K562 (cell line): ENCODE data around the gene SYS1. TPM values are rescaled to one million over a fixed set of nuclear protein-coding genes. Genes with fewer than 3 reads are reported as not detected.

Experiments
- ARID1B ChIP-seq: fragments of 450-650 bp; IDR thresholded peaks from 2 replicates; pipeline ENCODE4 v1.6.1; 2016; ENCODE audit warnings: antibody characterized with exemption, mild to moderate bottlenecking, inconsistent platforms
- BRCA1 ChIP-seq, 2 experiments: fragments of 450-650 bp in 1 of 2; sonication (generic) in 1 of 2; formaldehyde crosslinking in 1 of 2; IDR thresholded peaks; 2 replicates each; pipeline versions ENCODE4 v1.5.0 to v1.6.1; 2017 to 2020; ENCODE audit warnings: mild to moderate bottlenecking in 1 of 2, missing genetic modification reagents in 1 of 2
- CBFA2T2 ChIP-seq: fragments of 450-650 bp; conservative IDR thresholded peaks from 2 replicates; pipeline ENCODE4 v1.6.1; 2017; ENCODE audit warnings: mild to moderate bottlenecking
- E2F5 ChIP-seq: sonication (generic); formaldehyde crosslinking; IDR thresholded peaks from 2 replicates; pipeline ENCODE4 v1.8.0; 2022; ENCODE audit warnings: mild to moderate bottlenecking, missing genetic modification reagents
- FOXO4 ChIP-seq: fragments of 450-650 bp; formaldehyde crosslinking; IDR thresholded peaks from 2 replicates; pipeline ENCODE4 v1.4.0; 2020; ENCODE audit warnings: mild to moderate bottlenecking, moderate library complexity
- JUNB ChIP-seq: fragments of 450-650 bp; formaldehyde crosslinking; conservative IDR thresholded peaks from 2 replicates; pipeline ENCODE4 v1.4.0; 2020; ENCODE audit warnings: mild to moderate bottlenecking
- MBD1 ChIP-seq: fragments of 250-450 bp; sonication (Bioruptor Pico); IDR thresholded peaks from 2 replicates; pipeline ENCODE4 v1.8.0; 2022; ENCODE audit warnings: inconsistent platforms
- NFE2L1 ChIP-seq: fragments of 450-650 bp; IDR thresholded peaks from 2 replicates; pipeline ENCODE4 v1.6.1; 2016; ENCODE audit warnings: missing genetic modification characterization, low read depth, mild to moderate bottlenecking, missing compliant biosample characterization, moderate library complexity, borderline replicate concordance
- NFXL1 ChIP-seq: fragments of 450-650 bp; formaldehyde crosslinking; IDR thresholded peaks from 2 replicates; pipeline ENCODE4 v1.4.0; 2021; ENCODE audit warnings: mild to moderate bottlenecking
- POLR2H ChIP-seq: IDR thresholded peaks from 2 replicates; pipeline ENCODE4 v1.6.1; 2016; ENCODE audit warnings: missing genetic modification characterization, low read depth, mild to moderate bottlenecking, control low read depth, missing compliant biosample characterization, moderate library complexity
- RBM15 ChIP-seq: fragments of 200-400 bp; formaldehyde crosslinking; IDR thresholded peaks from 2 replicates; pipeline ENCODE4 v1.6.1; 2018; ENCODE audit warnings: mild to moderate bottlenecking, low read length, moderate library complexity; ENCODE audit not compliant: insufficient read depth
- RCOR1 ChIP-seq, 2 experiments: IDR thresholded peaks; 2 replicates each; pipeline ENCODE4 v1.6.1; 2012; ENCODE audit warnings: low read depth in 2 of 2, low read length in 2 of 2, borderline replicate concordance in 1 of 2, improper control_type of control experiment in 1 of 2
- RFX5 ChIP-seq: IDR thresholded peaks from 2 replicates; pipeline ENCODE4 v1.6.1; 2011; ENCODE audit warnings: low read depth, mild to moderate bottlenecking, improper control_type of control experiment, low read length
- TFAP4 ChIP-seq: sonication (generic); formaldehyde crosslinking; IDR thresholded peaks from 2 replicates; pipeline ENCODE4 v1.8.0; 2022; ENCODE audit warnings: missing genetic modification reagents, mild to moderate bottlenecking, moderate library complexity, borderline replicate concordance
- THAP12 ChIP-seq: fragments of 250-450 bp; sonication (Bioruptor Pico); IDR thresholded peaks from 2 replicates; pipeline ENCODE4 v1.9.0; 2021; ENCODE audit warnings: mild to moderate bottlenecking, inconsistent platforms
- TOE1 ChIP-seq, 2 experiments: fragments of 450-650 bp in 1 of 2; sonication (generic) in 1 of 2; formaldehyde crosslinking in 1 of 2; IDR thresholded peaks; 2 replicates each; pipeline versions ENCODE4 v1.7.1 to v1.8.0; 2016 to 2022; ENCODE audit warnings: borderline replicate concordance in 2 of 2, mild to moderate bottlenecking in 2 of 2, antibody characterized with exemption in 1 of 2, inconsistent platforms in 1 of 2, low read depth in 1 of 2, missing genetic modification reagents in 1 of 2, moderate library complexity in 1 of 2
- ZNF165 ChIP-seq: fragments of 250-450 bp; sonication (Bioruptor Pico); IDR thresholded peaks from 2 replicates; pipeline ENCODE4 v1.4.0; 2020; ENCODE audit warnings: borderline replicate concordance
- ZNF583 ChIP-seq: fragments of 250-450 bp; sonication (Bioruptor Pico); IDR thresholded peaks from 2 replicates; pipeline ENCODE4 v1.4.0; 2020
- ZNF766 ChIP-seq: fragments of 200-800 bp; sonication (Bioruptor generic); conservative IDR thresholded peaks from 2 replicates; pipeline ENCODE4 v1.6.1; 2016; ENCODE audit warnings: missing genetic modification characterization, missing compliant biosample characterization
- polyA plus RNA-seq, 8 experiments: library from polyadenylated mRNA; depleted of rRNA in 4 of 8; stranded (reverse) in 5 of 8; unstranded in 3 of 8; fragments of >200 nt; fragmentation: Nextera tagmentation in 2 of 8; fragmentation: Illumina TruSeq in 1 of 8; extraction: Ambion mirVana in 2 of 8; extraction: Trizol in 1 of 8; gene quantifications; 2 replicates each; pipeline versions ENCODE4 v1.2.1 to v1.2.3, GENCODE V29; 2011 to 2014; ENCODE audit warnings: inconsistent platforms in 1 of 8, missing spikeins in 1 of 8
- total RNA-seq, 7 experiments: library from RNA; depleted of rRNA in 6 of 7; stranded (reverse); fragments of >200 nt in 6 of 7; fragmentation: Illumina TruSeq in 2 of 7; extraction: Trizol in 2 of 7; gene quantifications; 2 replicates each; pipeline versions ENCODE4 v1.2.1 to v1.2.3, GENCODE V29; 2011 to 2021; ENCODE audit warnings: low replicate concordance in 1 of 7

The SYS1 gene
- total and polyA plus RNA-seq, 9 of the 15 experiments (the other 6 are each of a cell fraction or from before 2014, with no cell fraction given) = 11.1 to 25.2 (median 17.5) TPM

GRCh38 chr20:45343532-45344167 is 19.3 kb upstream of the SYS1 start (continued):
- TF ChIP-seq THAP12 (CRISPR knock-in tag) (no peak), E2F5 (CRISPR knock-in tag) (no peak), RFX5 (no peak), ARID1B (peak; percentile 77), ZNF766 (no peak), NFE2L1 (no peak), NFXL1 (CRISPR knock-in tag) (no peak), POLR2H (tag) (no peak), ZNF165 (CRISPR knock-in tag) (no peak), MBD1 (CRISPR knock-in tag) (no peak), FOXO4 (no peak), ZNF583 (no peak), TOE1 (IDR thresholded peaks at IDR 0.05; ENCODE audit: borderline replicate concordance) (no peak), TOE1 (CRISPR knock-in tag; IDR thresholded peaks at IDR 0.05; ENCODE audit: borderline replicate concordance, low read depth) (no peak), RCOR1 (IDR thresholded peaks at IDR 0.05; ENCODE audit: borderline replicate concordance in 1 of 2, low read depth in 2 of 2, low read length in 2 of 2) (peak in 1 of 2 experiments; percentile 79; a peak in 1 of 4 replicates), CBFA2T2 (peak; percentile 70), RBM15 (no peak), JUNB (no peak), BRCA1 (IDR thresholded peaks at IDR 0.05) (no peak), BRCA1 (CRISPR knock-in tag; IDR thresholded peaks at IDR 0.05) (no peak), TFAP4 (CRISPR knock-in tag) (peak; percentile 70; the same call in 1 of the 2 replicates)
